HL-60 (cell line): Measurements from ENCODE around the gene DOCK9.

ENCODE experiments used
- CTCF ChIP-seq: IDR thresholded peaks from one replicate; pipeline ENCODE4 v1.5.1; 2011; ENCODE audit warnings: low read length, control low read depth, inconsistent platforms; ENCODE audit not compliant: insufficient read depth
- POLR2AphosphoS5 ChIP-seq: IDR thresholded peaks from 2 replicates; pipeline ENCODE4 v1.6.1; 2012; ENCODE audit warnings: low read depth
- REST ChIP-seq: IDR thresholded peaks from 2 replicates; pipeline ENCODE4 v1.6.1; 2012; ENCODE audit warnings: low read depth; ENCODE audit not compliant: insufficient replicate concordance
- SPI1 ChIP-seq: IDR thresholded peaks from 2 replicates; pipeline ENCODE4 v1.6.1; 2012; ENCODE audit warnings: low read depth, mild to moderate bottlenecking, borderline replicate concordance

GRCh38 chr13:98873377-98874028, 104.4 kb downstream of the DOCK9 start:
- TF ChIP-seq REST (no peak), CTCF (no peak), SPI1 (no peak), POLR2AphosphoS5 (no peak)
